ENCODE data around the gene GRM7.

Gene GRM7

DNA sequence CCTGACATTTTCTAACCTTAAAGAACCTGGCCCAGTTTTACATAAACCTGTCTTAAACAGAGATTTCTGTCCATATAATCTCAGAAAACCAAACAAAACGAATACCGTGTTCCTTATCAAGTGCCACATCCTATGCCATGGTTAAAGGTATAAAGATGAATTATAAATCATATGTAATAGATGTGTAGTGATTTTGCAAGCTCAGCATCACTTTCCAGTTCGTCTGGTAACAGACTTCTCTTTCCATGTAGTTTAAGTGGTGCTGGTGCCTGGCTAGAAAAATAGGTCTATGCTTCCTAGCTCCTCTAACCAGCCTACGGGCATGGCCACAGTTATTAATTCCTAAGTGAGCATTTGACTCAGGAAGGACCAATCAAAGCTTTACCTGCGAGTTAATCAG is 3.4 kb upstream of the GRM7 start:
- DNase-seq (ENCODE audit: low read depth): no peak
- in situ Hi-C loops (cut with HindIII; ENCODE audit: low sequenced_read_pairs): no loop called here
- TF ChIP-seq, protein P1, sequence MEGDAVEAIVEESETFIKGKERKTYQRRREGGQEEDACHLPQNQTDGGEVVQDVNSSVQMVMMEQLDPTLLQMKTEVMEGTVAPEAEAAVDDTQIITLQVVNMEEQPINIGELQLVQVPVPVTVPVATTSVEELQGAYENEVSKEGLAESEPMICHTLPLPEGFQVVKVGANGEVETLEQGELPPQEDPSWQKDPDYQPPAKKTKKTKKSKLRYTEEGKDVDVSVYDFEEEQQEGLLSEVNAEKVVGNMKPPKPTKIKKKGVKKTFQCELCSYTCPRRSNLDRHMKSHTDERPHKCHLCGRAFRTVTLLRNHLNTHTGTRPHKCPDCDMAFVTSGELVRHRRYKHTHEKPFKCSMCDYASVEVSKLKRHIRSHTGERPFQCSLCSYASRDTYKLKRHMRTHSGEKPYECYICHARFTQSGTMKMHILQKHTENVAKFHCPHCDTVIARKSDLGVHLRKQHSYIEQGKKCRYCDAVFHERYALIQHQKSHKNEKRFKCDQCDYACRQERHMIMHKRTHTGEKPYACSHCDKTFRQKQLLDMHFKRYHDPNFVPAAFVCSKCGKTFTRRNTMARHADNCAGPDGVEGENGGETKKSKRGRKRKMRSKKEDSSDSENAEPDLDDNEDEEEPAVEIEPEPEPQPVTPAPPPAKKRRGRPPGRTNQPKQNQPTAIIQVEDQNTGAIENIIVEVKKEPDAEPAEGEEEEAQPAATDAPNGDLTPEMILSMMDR (IDR thresholded peaks at IDR 0.05; ENCODE audit: low read depth, low read length, missing control alignments): no peak

DNA sequence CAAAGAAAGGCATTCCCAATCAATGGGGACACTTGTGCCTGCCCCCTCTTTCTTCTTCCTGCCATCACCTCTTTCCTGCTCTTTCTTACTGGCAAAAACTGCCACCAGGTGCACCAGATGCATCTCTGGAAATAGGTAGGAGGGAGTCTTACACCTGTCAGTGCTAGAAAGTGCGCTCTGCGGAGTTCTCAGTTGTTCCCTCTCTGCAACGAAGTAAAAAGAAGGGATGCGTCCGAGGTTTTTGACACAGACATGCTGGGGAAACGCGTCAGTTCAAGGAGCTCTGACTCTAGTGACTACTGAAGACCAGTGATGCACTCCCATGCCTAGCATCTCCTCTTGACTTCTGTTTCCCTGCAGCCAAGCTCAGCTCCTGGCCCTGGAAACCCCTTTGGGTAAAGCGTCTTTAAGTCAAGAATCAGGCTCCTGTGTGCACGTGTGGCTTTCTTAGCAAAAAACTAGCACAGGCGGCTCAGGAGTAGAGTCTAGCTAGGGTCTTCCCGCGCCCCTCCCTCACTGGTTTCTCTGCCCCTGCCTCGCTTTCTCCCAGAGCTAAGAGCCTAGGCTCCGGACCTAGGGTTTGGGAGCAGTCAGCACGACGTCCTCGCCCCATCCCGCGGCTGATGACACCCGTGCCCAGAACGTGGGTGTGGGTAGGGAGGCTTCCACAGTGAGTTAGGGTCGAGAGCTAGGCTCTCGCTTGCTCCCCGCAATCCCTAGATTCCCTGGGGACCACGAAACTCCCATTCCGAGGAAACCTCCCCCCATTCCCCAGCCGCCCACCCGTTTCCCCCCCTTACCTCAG is 564 bp upstream of the GRM7 start:
- in situ Hi-C loops (cut with HindIII; ENCODE audit: low sequenced_read_pairs): no loop called here
- peak overlapping the region; percentile 78 for H3K4me3 ChIP-seq (ENCODE audit: low read depth, low read length)
- TF ChIP-seq, protein P1 (IDR thresholded peaks at IDR 0.05; ENCODE audit: low read depth, low read length, missing control alignments): no peak
- no peak for DNase-seq (ENCODE audit: low read depth)

More for the DNA sequence above, 3.4 kb upstream of the GRM7 start:
- no peak overlapping the region for H3K4me3 ChIP-seq (ENCODE audit: low read depth, low read length)

DNA sequence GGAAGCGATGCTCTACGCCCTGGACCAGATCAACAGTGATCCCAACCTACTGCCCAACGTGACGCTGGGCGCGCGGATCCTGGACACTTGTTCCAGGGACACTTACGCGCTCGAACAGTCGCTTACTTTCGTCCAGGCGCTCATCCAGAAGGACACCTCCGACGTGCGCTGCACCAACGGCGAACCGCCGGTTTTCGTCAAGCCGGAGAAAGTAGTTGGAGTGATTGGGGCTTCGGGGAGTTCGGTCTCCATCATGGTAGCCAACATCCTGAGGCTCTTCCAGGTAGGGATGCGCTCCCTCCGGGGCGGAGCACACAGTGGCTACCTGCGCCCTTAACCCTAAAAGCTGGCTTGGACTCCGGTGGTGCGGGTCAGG is 698 bp downstream of the GRM7 start:
- TF ChIP-seq, protein P1 (IDR thresholded peaks at IDR 0.05; ENCODE audit: low read depth, low read length, missing control alignments): no peak
- DNase-seq (ENCODE audit: low read depth): no peak
- peak overlapping the region; percentile 78 for H3K4me3 ChIP-seq (ENCODE audit: low read depth, low read length)
- in situ Hi-C loops (cut with HindIII; ENCODE audit: low sequenced_read_pairs): no loop called here

DNA sequence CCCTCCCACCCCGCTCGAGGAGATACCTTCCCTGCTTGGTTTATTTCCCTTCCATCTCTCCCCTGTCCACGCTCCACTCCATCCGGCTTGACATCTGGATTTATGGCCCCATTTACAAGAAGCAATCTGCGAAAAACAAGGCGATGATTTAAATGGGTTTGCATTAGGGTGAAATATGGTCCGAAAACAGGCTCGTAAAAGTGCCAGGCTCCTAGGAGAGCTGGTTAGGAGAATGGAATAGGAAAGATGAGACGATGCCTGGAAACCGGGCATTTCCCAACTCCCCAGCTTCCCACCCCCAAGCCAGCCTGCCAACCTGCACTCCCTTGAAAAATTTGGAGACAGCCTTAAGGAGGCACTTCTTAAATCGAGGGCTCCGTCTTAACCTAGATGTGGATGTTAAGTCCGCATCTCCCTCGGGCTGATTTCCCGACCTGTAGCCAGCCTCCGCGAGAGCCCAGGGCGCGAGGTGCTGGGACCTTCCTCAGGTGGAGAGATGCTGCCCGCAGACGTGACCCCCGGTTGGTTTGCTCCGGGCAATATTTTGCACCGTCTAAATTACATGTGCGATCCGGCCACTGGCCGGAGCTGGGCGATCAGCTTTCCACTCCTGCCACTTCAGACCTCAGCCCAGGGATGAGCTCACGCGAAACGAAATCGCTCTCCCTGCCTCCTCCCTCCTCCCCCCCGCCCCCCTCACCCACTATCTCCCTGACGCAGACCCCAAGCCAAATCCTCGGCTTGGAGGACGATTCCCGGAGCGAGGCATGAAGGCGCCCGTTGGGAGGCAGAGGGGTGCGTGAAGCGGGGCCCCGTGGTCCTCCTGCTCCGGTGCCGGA is 1.3 kb downstream of the GRM7 start:
- in situ Hi-C loops (cut with HindIII; ENCODE audit: low sequenced_read_pairs): no loop called here
- H3K4me3 ChIP-seq (ENCODE audit: low read depth, low read length): peak overlapping the region; percentile 78
- DNase-seq (ENCODE audit: low read depth): no peak
- TF ChIP-seq, protein P1 (IDR thresholded peaks at IDR 0.05; ENCODE audit: low read depth, low read length, missing control alignments): no peak

DNA sequence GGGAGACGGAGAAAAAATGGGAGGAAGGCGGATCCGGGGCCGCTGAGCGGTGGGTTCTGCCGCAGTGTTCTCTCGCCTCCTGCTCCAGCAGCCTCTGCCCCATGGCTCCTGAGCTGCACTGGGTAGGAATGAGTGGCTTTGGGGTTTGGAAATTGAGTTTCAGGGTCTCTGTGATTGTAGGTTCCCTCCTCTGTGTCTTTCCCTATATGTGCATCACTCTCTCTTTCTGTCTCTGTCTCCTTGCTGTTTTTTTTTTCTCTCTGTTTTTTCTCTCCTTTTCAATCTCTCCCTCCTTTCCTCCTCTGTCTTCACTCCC is 1.9 kb downstream of the GRM7 start:
- no peak for DNase-seq (ENCODE audit: low read depth)
- peak overlapping the region; percentile 78 for H3K4me3 ChIP-seq (ENCODE audit: low read depth, low read length)
- TF ChIP-seq, protein P1 (IDR thresholded peaks at IDR 0.05; ENCODE audit: low read depth, low read length, missing control alignments): no peak
- in situ Hi-C loops (cut with HindIII; ENCODE audit: low sequenced_read_pairs): no loop called here

DNA sequence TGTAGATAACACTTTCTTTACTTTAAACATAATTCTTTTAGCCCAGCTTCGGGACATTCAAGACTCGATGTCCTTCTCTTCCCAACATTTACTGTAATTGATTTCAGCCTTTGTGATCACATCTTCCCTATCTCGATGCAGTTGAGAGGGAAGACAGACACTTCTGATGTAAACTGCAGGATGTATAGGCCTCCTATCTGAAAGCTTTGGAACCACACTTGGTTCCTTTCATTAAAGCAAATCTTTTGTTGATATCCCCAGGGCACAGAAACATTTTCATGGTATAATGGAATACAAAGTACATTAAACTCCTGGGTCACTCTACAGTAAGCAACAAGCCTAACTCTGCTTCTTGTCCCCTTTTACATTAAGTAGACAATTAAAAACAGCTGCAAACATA is 6.4 kb downstream of the GRM7 start:
- in situ Hi-C loops (cut with HindIII; ENCODE audit: low sequenced_read_pairs): no loop called here
- no peak for DNase-seq (ENCODE audit: low read depth)
- H3K4me3 ChIP-seq (ENCODE audit: low read depth, low read length): no peak overlapping the region
- TF ChIP-seq, protein P1 (IDR thresholded peaks at IDR 0.05; ENCODE audit: low read depth, low read length, missing control alignments): no peak
